HG03045 (cell line): Measurements from ENCODE around the gene PSTPIP1.

Source experiments
- ATAC-seq: cut with Tn5 transposase; IDR thresholded peaks from one replicate; pipeline ENCODE4 v1.9.1; 2021; ENCODE audit warnings: mild to moderate bottlenecking, moderate library complexity; ENCODE audit not compliant: unreplicated experiment

Gene PSTPIP1

DNA sequence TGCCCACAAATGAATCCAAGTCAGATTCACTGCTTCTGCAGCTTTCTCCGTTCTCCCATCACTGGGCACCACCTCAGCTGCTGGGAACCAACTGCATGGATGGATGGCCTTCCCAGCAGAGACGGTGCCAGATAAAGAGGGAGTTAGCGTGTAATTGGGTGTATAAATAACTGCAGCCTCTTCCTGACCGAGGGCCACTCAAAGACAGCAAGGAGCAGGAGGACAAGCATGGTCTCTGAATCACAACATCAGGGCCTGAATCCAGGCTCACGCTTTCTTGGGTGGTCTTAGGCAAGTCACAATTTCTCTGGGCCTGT lies 44.2 kb downstream of the PSTPIP1 start:
- no peak for ATAC-seq

DNA sequence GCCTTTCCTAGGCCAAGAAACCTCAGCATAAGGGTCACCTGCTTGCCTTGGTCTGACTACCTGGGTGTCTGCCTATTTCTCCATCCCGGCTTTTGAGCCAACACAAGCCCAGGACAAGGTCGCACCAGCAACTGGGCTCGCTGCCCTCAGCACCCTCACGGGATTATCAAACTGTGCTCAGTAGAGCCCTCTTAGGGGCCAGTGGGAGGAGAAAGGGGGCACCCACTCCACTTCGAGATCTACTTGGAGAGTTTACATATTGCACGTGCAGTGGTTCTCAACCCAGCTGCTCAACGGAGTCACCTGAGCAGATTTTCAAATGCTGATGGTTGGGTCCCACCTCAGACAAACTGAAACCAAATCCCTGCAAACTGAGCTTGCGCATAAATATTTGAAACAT lies 44.9 kb downstream of the PSTPIP1 start:
- no peak for ATAC-seq

DNA sequence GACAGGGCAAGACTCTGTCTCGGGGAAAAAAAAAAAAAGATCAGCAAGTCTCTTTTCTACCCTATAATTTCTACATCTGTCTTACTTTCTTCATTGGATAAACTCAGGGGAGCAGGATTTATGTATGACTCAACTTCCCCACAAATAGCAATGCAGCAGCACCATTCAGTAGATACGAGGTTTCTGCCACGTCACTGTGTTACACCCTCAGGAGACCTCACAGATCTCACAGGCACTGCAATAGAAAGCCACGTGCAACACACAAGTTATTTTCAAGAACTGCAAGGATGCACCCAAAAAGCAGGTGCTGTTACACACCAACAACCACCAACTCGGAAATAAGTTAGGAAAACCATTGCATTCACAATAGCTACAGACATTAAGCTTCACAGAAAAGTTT lies 45.7 kb downstream of the PSTPIP1 start:
- no peak for ATAC-seq

DNA sequence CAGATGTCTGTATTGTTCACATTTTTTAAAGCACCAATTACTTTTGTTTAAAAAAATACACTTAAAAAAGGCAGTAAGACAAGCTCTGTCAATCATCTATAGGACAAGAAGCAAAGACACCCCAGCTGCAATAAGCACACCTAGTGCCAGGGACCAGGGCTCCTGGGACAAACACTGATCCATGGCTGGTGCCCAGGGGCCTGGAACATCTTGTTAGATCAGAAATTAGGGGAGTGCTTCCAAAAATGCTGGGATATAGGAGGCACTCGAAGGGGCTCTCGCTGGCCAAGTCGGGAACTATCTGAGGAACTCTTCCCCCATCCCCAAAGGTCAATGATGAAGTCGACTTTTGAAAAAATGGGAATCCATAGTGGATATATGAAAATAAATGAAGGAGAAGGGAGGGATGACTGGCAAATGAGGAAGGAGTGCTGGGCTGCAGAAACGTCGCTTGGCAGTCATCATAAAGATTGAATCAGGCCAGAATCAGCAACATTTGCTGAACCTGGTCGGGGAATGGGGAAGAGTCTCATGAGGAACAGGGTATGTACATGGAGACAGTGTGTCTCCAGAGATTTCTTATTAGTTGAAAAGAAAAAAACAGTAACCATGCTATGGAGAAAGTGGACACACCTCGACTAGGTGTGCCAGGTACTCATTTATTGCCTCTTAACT lies 47.5 kb downstream of the PSTPIP1 start:
- no peak for ATAC-seq

DNA sequence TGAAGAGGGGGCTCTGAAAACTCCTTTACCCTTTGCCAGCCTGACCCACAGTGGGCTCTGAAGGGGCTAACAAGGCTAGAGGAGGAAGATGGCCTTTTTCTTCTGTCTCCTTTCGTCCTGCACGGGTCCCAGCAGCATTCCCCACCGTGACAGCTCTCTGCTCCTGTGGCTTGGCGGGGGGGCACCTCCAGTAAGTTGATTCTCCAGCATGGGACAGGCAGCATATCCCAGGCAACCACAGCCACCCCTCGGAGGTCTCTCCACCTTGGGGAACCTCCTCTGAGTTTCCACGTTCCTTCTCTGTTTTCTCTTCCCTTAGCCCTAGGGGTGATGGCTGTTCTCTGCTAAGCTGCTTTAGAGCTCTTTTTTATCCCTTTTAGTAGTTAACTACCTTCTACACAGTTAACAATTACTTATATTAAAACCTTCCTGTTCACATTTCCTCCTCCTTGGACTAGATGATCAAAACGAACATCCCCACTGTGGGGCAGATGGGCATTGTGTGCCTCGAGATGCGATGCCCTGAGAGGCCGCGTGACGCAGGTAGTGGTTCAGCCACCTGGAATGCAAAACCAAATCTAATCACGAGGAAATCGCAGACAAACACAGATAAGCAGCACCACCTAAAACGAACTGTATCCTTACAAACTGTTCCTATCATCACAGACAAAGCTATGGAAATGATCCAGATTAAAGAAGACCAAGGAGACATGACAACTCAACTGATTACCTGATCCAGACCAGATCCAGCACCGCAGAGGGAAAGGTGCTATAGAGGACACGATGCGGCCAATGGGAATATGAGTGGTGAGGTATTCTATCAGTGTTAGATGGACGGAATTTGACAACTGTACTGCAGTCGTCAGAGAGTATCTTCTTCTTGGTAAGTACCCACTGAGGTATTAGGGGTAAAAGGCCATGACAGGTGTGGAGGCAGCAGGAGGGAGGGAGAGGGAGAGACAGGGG lies 48.3 kb downstream of the PSTPIP1 start:
- ATAC-seq, result no peak

DNA sequence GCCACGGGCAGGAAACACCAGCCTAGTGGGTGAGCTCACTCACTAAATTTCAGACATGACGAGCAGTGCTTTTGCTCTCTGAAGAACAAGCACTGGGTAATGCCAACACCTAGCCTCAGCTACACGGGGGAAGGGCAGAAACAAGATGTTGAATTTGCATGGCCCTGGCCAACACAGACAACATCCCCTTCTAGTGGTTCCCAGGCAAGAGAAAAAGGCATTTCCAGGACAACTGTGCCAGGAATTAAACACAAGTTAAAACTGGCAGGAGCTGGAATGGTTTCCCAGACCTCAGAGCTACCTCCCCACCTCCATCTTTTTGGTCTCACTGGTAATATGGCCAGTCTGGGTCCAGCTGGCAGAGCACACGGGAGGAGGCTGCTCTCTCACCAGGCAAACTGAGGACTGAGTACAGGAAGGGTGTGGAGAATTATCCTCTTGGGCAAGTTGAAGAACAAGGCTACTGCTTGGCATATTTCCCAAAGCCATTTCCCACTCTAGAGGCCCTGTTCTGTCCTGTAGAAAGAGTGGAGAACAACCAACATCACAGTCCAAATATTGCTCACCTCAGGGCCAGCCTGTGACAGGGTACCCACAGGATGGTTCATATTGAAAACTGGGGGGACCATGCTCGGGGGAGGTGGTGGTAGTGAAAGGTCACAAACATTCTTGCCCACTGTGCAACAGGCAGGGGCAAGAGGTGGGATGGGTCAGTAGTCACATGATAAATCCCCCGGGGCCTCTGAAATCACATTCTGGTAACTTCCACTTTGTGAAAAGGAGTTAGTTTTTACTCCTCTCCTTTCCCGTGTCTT lies 49.5 kb downstream of the PSTPIP1 start:
- no peak for ATAC-seq

DNA sequence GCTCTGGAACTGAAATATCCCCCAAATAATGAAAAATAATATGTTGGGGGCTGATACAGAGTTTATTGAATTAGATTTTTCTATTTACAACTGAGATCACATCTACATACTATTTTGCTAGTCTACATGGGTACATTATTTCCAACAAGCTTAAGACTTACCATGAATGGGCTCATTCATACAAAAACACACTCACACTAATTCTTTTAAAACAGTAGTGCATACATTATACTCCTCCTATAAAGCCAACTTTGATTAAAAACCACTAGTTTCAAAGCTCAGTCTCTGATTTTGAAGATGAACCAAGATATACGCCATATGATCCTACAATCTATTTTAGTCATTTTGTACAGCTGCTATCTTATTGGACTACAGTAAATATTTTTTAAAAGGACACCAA lies 51.1 kb downstream of the PSTPIP1 start:
- ATAC-seq, result no peak

DNA sequence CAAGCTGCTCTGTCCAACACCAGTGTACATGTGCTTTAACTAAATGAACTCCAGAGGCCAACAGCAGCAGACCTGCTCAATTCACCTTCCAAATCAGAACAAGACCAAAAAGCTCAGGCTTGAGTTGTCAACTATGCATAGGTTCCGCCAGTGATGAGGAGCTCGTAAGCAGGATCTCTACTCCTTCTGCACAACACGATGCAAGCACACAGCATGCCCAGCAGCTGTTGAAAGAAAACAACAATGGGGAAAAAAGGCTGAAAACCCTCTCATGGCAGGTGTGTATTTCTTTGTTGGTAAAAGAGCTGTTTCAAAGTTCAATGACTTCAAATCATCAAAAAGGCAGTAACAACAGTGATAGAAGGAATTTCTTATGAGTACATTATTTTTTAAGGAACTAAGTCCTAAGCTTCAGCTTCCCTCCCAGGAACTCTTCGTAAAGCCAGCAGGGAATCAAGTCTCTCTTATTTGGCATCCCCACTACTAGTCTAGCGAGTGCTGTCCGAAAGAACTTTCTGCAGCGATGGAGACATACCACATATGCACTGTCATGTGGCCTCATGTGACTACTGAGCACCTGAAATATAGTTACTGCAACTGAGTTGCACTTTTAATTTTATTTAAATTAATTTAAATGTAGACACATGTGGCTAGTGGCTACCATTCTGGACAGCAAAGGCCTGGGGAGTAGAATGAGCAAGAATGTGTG lies 51.9 kb downstream of the PSTPIP1 start:
- ATAC-seq, result no peak

DNA sequence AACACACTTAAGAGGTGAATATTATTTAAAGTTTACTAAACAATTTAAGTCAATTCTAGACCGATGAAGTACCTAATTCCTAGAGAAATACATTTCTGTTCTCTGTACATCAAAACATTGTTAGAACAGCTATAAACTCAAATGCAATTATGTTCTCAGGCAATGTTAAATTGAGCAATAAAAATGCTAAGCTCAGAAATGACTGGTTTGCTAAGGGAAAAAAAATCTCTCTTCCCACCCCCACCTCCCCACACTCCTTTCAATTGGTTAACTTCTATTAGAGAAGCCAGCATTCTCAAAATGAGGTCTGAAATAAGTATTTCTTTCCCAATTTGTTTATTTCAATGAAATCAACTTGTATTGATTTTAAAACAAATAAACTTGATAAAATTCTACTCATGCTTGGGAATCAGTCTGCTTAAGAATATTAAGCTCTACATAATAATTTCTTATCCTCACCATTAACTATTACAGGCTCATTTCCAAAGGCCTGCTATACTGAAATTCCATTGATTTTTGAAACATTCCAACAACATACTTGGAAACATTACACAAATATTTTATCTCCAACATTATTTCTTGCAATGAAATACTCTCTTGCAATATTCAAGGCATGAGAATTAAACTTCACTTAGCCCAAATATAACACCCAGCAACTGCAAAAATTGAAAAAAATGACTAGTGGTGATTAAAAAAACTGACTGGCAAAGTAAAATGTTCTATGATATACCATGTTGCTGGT lies 53.4 kb downstream of the PSTPIP1 start:
- ATAC-seq, result no peak

DNA sequence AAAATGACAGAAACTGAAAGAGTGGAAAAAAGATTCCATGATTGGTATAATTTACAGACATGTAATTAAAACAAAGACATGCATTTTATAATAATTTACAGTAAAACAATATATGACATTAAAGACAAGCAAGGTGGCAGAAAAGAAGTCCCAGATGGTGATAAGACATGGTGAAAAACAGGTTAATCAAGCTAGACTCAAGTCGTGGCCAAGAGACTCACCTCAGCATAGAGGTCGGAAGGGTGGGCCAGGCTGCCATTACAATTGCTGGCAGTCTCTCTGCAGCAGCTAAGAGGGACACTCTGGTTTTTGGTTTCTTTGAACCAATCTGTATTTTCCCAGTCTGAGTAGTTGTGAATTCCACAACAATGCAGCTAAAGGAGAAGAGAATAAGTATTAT lies 57.6 kb downstream of the PSTPIP1 start:
- no peak for ATAC-seq

DNA sequence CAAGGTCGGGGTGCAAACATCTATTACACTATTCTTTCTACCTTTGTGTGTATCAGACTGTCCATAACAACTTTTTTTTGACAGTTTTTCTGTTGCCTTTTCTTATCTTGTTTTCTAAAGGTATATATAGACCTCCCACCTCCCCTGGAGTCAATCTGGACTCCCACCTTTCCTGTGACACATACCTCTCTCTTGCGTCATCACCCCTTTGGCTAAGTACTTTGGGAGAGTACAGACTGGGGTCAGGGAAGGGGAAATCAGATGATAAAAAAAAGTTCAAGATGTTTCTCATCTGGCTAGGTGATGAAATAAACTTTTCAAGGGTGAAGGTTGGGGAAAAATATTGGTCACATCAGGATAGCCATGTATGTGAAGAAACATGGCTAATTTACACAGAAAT lies 58.8 kb downstream of the PSTPIP1 start:
- no peak for ATAC-seq

DNA sequence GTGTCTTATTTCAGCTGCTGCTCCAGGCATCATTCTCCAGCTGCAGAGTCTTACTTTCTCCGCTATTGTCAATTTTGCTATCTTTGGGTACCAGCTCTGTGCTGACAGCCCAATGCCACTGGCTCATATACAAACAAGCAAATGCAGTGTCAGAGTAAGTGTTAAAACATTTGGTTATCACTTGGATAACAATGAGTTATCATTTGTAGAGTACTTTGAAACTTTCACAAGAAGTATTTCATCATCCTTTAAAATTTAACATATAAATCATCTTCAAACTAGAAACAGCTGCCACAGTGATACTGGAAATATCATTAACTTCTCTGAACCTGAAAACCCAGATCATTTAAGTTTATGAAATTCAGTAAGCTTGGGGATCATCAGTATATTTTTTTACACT lies 62.1 kb downstream of the PSTPIP1 start:
- ATAC-seq, result no peak

DNA sequence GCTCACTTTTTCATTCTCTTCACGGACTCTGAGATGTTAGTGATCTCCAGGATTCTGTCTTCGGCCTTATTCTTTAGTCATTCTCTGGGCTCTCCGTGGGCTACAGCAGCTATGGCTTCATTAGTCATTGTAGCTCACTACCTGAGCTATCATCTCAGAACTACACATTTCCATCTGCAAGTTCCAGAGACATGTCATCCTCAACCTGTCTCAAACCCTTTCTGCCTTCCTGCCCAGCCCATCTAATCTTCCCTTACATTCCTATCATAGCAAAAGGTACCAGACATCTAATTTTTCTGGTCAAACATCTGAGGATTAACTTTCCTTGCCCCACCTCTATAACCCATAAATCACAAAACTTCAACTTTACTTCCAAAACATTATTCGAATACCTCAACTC lies 62.8 kb downstream of the PSTPIP1 start:
- no peak for ATAC-seq

DNA sequence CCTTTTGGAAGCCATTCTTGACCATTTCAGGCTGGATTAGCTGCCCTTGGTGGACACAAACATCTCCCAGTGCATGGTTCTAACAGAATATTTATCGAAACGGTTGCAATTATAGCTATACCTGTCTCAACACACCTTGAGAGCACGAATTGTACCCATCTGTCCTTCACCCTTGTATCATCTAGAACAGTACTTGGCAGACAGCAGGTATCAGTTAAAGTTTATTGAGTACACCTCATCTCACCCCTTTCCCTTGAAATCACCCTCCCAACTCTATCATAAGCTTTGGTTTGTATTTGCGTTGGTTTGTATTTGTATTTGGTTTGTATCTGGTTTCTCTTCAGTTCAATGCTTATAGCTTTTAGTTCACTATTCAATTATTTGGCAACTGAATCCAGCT lies 63.5 kb downstream of the PSTPIP1 start:
- no peak for ATAC-seq

DNA sequence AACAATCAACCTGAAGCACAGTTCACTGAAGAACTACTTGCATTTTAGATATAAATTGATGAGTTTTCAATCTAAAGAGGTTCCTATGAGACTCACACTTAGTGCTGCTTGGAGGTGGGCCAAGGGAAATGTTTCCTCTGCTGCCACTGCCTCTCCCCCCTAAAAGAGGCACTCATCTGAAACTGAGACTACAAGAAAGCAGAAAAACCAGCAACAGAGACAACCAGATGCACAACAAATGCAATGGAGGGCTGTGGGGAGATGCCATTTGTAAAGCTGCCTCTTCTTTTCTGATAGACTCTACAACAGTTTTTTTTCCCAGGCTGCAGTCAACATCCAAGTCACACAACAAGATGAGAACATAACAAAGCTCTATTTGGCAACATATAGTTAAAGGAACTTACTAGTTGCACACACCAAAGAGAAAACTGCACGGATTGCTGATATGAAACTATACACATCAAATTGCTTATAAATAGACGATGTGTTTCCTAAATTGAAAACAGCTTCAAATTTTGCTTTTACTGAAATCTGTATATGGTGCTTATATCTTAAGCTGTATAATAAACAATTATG lies 64.9 kb downstream of the PSTPIP1 start:
- no peak for ATAC-seq

DNA sequence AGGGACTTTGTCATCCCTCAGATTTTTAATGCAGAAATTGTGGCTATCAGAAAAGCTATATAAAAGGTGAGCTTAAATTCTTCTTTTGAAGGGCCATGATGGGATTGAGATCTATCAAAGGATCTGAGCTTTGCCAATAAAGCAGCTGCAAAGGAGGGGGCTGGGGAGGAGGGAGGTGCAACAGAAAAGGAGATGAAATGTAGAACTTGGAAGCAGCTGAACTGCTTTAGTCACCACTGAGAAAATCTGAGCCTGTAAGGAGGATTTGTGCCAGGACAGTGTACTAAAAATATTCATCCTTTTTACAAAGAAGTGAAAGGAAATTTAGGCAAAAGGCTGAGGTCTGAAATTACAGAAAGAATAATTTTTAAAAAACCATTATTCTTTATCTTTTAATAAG lies 65.6 kb downstream of the PSTPIP1 start:
- no peak for ATAC-seq

DNA sequence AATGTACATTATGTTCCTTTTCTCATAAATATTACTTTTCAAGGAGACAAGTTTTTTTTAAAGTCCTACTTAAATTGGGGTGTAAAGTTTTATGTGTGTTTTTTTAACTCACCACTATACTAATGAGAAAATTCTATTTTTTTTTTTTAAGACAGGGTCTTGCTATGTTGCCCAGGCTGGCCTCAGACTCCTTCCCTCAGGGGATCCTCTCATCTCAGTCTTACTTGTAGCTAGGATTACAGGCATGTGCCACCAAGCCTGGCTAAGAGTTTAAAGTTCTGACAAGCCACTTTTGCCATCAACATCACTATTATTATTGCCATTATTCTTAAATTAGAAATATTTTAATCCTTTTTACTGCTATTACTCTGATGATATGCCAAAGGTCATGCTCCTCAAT lies 68.3 kb downstream of the PSTPIP1 start:
- ATAC-seq, result no peak

DNA sequence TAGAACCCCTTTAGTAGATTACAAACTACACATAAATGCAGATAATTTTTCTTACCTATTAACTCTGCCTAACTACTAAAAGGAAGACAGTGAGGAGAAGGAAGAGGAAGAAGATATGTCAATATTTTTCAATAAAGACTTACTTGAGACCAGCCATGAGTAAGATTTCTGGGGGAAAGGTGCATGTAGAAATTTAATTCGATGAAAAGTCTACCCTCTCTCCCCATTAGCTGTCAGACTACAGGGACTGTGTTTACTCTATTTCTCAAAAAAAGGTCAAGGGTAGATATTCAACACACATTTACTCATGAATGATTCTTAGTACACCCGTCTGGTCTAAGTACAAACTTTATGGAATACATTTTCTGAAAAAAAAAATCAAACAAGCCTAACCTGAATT lies 69.1 kb downstream of the PSTPIP1 start:
- ATAC-seq, result no peak

DNA sequence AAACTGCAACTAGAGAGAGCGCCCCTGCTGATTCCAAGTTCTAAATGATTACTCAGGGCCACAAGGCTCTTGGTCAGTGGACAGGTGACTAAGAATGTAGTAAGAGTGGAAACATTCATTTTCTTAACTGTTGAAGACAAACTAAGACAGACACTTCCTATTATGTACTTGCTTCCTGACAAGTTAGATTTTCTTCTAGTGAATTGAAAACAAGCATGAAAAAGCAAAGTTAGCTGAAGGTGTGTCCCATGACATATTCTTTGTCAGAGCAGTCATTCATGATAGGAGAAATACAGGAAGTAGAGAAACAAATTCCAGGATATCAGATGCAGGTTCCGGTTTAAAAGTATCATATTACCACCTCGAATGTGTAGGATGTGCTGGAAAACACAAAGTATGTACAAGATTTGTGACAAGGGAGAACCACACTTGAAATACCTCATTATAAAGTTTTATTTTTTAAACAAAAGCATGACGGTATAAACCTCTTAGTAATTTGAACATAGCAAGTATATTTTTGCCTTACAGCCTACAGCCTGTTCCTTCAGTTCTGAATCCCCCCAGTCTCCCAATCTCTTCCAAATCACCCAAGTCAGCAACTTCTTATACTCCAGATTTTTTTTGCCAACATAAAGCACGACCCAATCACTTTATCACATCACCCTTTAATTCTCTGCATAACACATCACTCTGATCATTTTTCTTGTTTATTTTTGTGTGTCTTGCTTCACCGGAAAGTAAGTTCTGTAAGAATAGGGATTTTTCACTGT lies 69.8 kb downstream of the PSTPIP1 start:
- no peak for ATAC-seq
